ENCODE measurements around the gene PLEKHM1. TPM values are rescaled to one million over a fixed set of nuclear protein-coding genes. Genes with fewer than 3 reads are reported as not detected.

Gene PLEKHM1
- total and polyA plus RNA-seq, 2 of the 13 experiments (the other 11 are each of a cell fraction or from before 2014, with no cell fraction given): 7.6 to 13.5 TPM

- peak; percentile 29; the same call in 1 of the 2 replicates for TF ChIP-seq PAXIP1 (CRISPR knock-in tag; conservative IDR thresholded peaks at IDR 0.05)
- peak; percentile 91 for TF ChIP-seq ZNF12 (CRISPR knock-in tag; IDR thresholded peaks at IDR 0.05)
- TF ChIP-seq FOXA3 (CRISPR knock-in tag; IDR thresholded peaks at IDR 0.05): peak; percentile 93
- 0 out of 2 replicates have a peak, but pooled peaks have one; percentile 18 for TF ChIP-seq HOXA3 (CRISPR knock-in tag; IDR thresholded peaks at IDR 0.05)
- TF ChIP-seq HMG20A (CRISPR knock-in tag; IDR thresholded peaks at IDR 0.05; ENCODE audit: borderline replicate concordance): peak; percentile 51; the same call in 1 of the 2 replicates
- peak; percentile 76 for TF ChIP-seq SAP130 (CRISPR knock-in tag; IDR thresholded peaks at IDR 0.05; ENCODE audit: low read depth)
- TF ChIP-seq JUND (CRISPR knock-in tag; IDR thresholded peaks at IDR 0.05): peak; percentile 79; the same call in 1 of the 2 replicates
- 0 out of 2 replicates have a peak, but pooled peaks have one; percentile 21 for TF ChIP-seq ZBTB33 (CRISPR knock-in tag; IDR thresholded peaks at IDR 0.05)
These were observed 28.8 kb downstream of the PLEKHM1 start (continued) for GRCh38 chr17:45461524-45462327.
